Aorta (tissue), 5 donors: ENCODE measurements around the gene NFU1. TPM values are rescaled to one million over a fixed set of nuclear protein-coding genes. Genes with fewer than 3 reads are reported as not detected.
A peak's percentile ranks its signal among the peaks of the same experiment; 100 is the strongest.
"Not testable (repeated sequence)": the region's sequence is repeated elsewhere in the genome, so short reads cannot be mapped to it uniquely, and the experiment has no call there.

ENCODE experiments used
- ATAC-seq: fragments of 200-7000 bp; cut with Tn5 transposase; one replicate; pipeline ENCODE4 v1.9.1; 2022; ENCODE audit warnings: moderate library complexity; ENCODE audit not compliant: low FRiP score
- DNase-seq, 2 donors: peaks; one replicate each; pipeline ENCODE4 v3.0.0-alpha.2; 2020
- H3K27ac ChIP-seq, 2 donors: one replicate each; pipeline ENCODE4 v1.5.1; 2013; ENCODE audit warnings: low read length in 2 of 2, mild to moderate bottlenecking in 2 of 2, moderate library complexity in 2 of 2, control low read depth in 1 of 2, inconsistent platforms in 1 of 2, low read depth in 1 of 2
- H3K27me3 ChIP-seq, 2 donors: one replicate each; pipeline ENCODE4 v1.6.1; 2013; ENCODE audit warnings: control low read depth in 1 of 2, low read length in 1 of 2, mild to moderate bottlenecking in 1 of 2, moderate library complexity in 1 of 2; ENCODE audit not compliant: insufficient read depth in 2 of 2, control insufficient read depth in 1 of 2
- H3K36me3 ChIP-seq, 2 donors: one replicate each; pipeline ENCODE4 v1.6.1; 2013; ENCODE audit warnings: control low read depth in 1 of 2, low read length in 1 of 2, mild to moderate bottlenecking in 1 of 2; ENCODE audit not compliant: insufficient read depth in 2 of 2, control insufficient read depth in 1 of 2
- H3K4me1 ChIP-seq, 2 donors: one replicate each; pipeline ENCODE4 v1.6.1; 2013; ENCODE audit warnings: low read length in 2 of 2, control low read depth in 1 of 2, mild to moderate bottlenecking in 1 of 2, moderate library complexity in 1 of 2; ENCODE audit not compliant: insufficient read depth in 2 of 2, control insufficient read depth in 1 of 2
- H3K4me3 ChIP-seq, 2 donors: one replicate each; pipeline ENCODE4 v1.5.1; 2013; ENCODE audit warnings: low read length in 2 of 2, control low read depth in 1 of 2, mild to moderate bottlenecking in 1 of 2
- H3K9me3 ChIP-seq: one replicate; pipeline ENCODE4 v1.6.1; 2013; ENCODE audit warnings: mild to moderate bottlenecking, low read length; ENCODE audit not compliant: control insufficient read depth
- WGBS, 2 donors: extraction: QIAGEN DNeasy Blood & Tissue Kit; methylation state at CpG; one replicate each; pipeline ENCODE4 v1.1.7; 2013; 5-methylcytosine and 5-hydroxymethylcytosine counted together
- intact Hi-C, 2 donors: fragments of 100-400 bp; cut with DNase I; formaldehyde crosslinking; loops; one replicate each; pipeline versions ENCODE4 v1.14.2 to v1.15.0; 2022
- polyA plus RNA-seq, 2 donors: library from polyadenylated mRNA; stranded (reverse); fragments of 200-250 nt; gene quantifications; one replicate each; pipeline ENCODE4 v1.2.3, GENCODE V29; 2013
- total RNA-seq, 2 donors: library from RNA; stranded (reverse); fragmentation: NEBNext Ultra II Directional; extraction: Animal tissue kit (Norgen Biotek cat#: 25700); gene quantifications; one replicate each; pipeline ENCODE4 v1.2.1, GENCODE V29; 2021
- donor health status: healthy with polysubstance abuse.
- donor health status: Bipolar disorder and iron deficiency.
- donor health status: DM: no; HTN: no; CAD: no.
- donor health status: DM: no; HTN: no; CAD: no.
- donor health status: DM: yes; HTN: yes; CAD: no.

The NFU1 gene
- total and polyA plus RNA-seq, 4 donors, result 39.8 to 101 (median 50.9) TPM

DNA sequence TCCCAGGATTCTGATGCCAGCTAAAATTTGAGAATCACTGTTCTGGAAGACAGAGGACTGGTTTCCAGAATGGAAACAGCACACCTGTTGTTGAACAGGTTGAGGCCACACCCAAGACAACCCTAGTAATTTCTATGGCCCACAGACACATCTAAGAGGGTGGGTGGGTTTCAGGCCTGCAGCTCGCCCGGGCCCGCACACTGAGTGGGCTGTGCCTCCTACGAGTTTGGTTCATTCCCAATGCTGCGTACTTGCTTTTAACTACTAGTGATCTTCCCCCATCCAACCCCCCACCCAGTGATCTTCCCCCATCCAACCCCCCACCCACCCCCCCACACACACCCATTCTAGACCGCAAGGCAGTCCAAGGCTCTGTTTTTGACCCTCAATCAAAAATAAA is 1.3 kb upstream of the NFU1 start:
- H3K27ac ChIP-seq, result peak overlapping the region; percentile 90 to 96
- H3K9me3 ChIP-seq, result no peaks in the 10 kb centered on the region
- WGBS, 2 donors, result 96 to 98% methylated on average over 6 of the region's 6 CpGs
- ATAC-seq (no peak), DNase-seq (no peak)
- H3K27me3 ChIP-seq, result no peaks in the 10 kb centered on the region
- no peaks in the 10 kb centered on the region for H3K36me3 ChIP-seq
- intact Hi-C loops, result loop anchor here (5.0 kb wide), 1 partner anchor 51 kb away; the partner anchor contains the start of gene GFPT1 (in 2 of the 2)
- H3K4me1 ChIP-seq, result peaks cover 0 to 4% of the 10 kb centered on the region in 2 donors
- H3K4me3 ChIP-seq, result no peak overlapping the region

DNA sequence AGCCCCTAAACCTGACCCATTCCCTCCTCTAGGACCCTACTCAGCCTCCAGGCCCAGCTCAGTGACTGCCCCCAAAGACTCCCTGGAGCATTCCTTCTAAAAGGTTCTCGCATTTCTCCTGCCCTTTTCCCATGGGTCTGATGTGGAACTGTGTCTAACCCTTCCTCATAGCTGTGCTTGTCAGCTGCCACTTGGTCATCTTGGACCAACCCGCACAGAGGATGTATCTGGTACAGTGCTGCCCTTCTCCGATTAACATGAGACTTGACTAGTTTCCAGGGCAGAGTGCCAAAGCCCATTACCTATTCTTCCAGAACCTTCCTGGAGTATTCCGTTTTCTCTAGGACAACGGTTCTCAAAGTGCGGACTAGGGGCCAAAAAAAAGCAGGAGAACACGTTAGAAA is 518 bp upstream of the NFU1 start:
- ATAC-seq (peak; percentile 72), DNase-seq (peak in 1 of 2 donors; percentile 68)
- intact Hi-C loops, result loop anchor here (5.0 kb wide), 1 partner anchor 50 kb away; the partner anchor contains the start of gene GFPT1 (in 2 of the 2)
- Histone ChIP-seq H3K4me3 (peak overlapping the region; percentile 27 to 66), H3K9me3 (no peaks in the 10 kb centered on the region), H3K27me3 (no peaks in the 10 kb centered on the region), H3K27ac (peak overlapping the region; percentile 90 to 96), H3K36me3 (no peaks in the 10 kb centered on the region), H3K4me1 (peaks cover 0 to 4% of the 10 kb centered on the region in 2 donors)
- 12 to 13% methylated on average over 7 of the region's 7 CpGs for WGBS, 2 donors

DNA sequence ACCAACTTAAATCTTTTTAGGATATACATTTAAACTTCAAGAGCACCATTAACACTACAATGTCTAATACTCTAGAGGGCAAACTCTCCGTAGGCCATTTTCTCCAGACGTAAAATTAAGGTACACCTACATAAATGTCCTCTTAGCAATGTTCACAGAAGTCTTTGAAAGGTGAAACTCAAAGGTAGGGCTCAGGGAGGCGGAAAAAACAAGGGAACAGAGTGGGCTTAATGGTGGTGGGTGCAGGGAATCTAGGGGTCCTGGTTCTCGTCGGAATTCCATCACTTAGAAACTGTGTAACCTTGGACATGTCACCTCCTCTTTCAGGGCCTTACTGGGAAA is 668 bp downstream of the NFU1 start:
- Histone ChIP-seq H3K9me3 (no peaks in the 10 kb centered on the region), H3K27me3 (no peaks in the 10 kb centered on the region), H3K4me1 (peaks cover 0 to 5% of the 10 kb centered on the region in 2 donors), H3K4me3 (peak overlapping the region; percentile 30 to 66), H3K36me3 (no peaks in the 10 kb centered on the region), H3K27ac (peak overlapping the region; percentile 68 to 81)
- intact Hi-C loops, result loop anchor here (5.0 kb wide), 1 partner anchor 49 kb away; the partner anchor contains the start of gene GFPT1 (in 2 of the 2)
- DNase-seq (no peak), ATAC-seq (no peak)
- 2% methylated on average over 5 of the region's 5 CpGs for WGBS, 2 donors

DNA sequence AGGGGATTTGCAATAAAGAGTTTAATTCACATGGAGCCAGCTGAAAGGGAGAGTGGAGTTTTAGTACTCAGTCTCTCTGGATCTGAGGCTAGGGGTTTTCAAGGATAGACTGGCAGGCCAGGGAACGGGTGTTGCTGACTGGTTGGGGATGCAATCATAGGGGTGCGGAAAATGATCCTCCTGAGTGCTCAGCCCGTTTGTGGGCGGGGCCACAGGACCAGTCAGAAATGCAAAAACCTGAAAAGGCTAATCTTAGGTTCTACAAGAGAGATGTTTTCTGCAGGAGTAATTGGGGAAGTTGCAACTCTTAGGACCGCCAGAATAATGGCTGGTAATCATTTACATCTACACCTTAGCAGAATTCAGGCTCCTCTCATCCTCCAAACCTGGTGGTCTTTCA is 2.5 kb downstream of the NFU1 start:
- intact Hi-C loops, result loop anchor here (5.0 kb wide), 1 partner anchor 47 kb away; the partner anchor contains the start of gene GFPT1 (in 2 of the 2)
- 78 to 81% methylated on average over 5 of the region's 5 CpGs for WGBS, 2 donors

DNA sequence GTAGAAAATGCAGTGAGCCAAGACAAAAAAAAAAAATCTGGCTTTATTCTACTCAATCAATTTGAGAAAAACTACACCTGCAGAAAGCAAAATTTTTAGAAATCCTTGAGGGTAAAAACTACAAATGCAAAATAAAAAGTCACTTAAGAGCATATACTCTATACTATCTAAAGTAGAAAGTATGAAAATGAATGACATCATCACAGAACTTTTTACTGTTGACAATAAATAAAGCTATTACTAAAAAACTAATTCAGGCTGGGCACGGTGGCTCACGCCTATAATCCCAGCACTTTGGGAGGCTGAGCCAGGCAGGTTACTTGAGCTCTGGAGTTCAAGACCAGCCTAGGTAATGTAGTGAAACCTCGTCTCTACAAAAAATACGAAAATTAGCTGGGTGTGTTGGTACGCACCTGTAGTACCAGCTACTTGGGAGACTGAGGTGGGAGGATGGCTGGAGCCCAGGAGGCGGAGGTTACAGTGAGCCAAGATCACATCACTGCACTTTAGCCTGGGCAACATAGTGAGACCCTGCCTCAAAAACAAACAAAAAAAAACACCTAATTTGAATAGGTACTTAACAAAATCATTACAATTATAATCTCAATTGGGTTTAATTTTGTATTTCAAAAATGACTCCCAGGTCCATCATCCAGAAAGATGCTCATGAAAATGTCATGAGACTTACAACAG is 7.6 kb downstream of the NFU1 start:
- DNase-seq, result no peak
- H3K36me3 ChIP-seq, result peaks cover 0 to 2% of the 10 kb centered on the region in 2 donors
- intact Hi-C loops, result no loop called here
- no peak for ATAC-seq
- H3K9me3 ChIP-seq, result no peaks in the 10 kb centered on the region
- peaks cover 0 to 1% of the 10 kb centered on the region in 2 donors for H3K4me1 ChIP-seq
- WGBS, 2 donors, result 75 to 78% methylated on average over 6 of the region's 6 CpGs
- no peak overlapping the region for H3K27ac ChIP-seq
- no peak overlapping the region for H3K4me3 ChIP-seq
- no peaks in the 10 kb centered on the region for H3K27me3 ChIP-seq

More for the DNA sequence above, 2.5 kb downstream of the NFU1 start:
- no peak for DNase-seq
- Histone ChIP-seq H3K4me1 (peaks cover 0 to 4% of the 10 kb centered on the region in 2 donors), H3K4me3 (no peak overlapping the region), H3K27me3 (no peaks in the 10 kb centered on the region), H3K36me3 (no peaks in the 10 kb centered on the region), H3K9me3 (no peaks in the 10 kb centered on the region), H3K27ac (no peak overlapping the region)
- ATAC-seq, result no peak

DNA sequence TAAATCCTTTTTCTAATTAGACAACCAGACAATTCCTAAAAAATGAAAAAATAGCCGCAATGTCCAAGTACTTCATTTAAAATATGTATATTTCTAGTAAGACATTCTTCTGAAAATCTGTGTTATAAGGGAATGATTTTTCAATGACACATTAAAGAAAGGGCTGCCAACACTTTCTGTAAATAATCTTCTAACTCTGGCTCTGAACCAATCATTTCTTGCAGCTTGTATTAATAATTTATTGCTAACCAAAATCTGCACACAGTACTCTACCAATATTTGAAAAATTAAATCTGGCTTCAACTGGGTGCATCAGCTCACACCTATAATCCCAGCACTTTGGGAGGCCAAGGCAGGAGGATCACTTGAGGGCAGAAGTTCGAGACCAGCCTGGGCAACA is 8.3 kb downstream of the NFU1 start:
- 35 to 57% methylated on average over 2 of the region's 2 CpGs for WGBS, 2 donors
- H3K36me3 ChIP-seq, result peaks cover 0 to 2% of the 10 kb centered on the region in 2 donors
- intact Hi-C loops, result no loop called here
- ATAC-seq (no peak), DNase-seq (no peak)
- peaks cover 0 to 1% of the 10 kb centered on the region in 2 donors for H3K4me1 ChIP-seq
- no peak overlapping the region for H3K27ac ChIP-seq
- no peaks in the 10 kb centered on the region for H3K9me3 ChIP-seq
- H3K27me3 ChIP-seq, result no peaks in the 10 kb centered on the region
- H3K4me3 ChIP-seq, result no peak overlapping the region

DNA sequence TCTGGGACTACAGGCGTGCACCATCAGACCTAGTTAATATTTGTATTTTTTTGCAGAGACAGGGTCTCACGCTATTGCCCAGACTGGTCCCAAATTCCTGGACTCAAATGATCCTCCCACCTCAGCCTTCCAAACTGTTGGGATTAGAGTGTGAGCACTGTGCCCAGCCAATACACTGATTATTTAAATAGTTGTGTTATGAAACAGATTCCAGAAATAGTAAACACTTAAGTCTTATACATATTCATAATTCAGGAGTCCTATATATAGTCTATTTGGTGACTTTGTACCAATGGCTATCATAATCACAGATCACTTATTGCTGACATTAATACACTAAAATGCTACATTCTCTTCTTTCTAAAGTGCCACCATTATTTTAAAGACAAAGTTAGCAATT is 12.8 kb downstream of the NFU1 start:
- no peaks in the 10 kb centered on the region for H3K4me1 ChIP-seq
- no peak for ATAC-seq
- H3K9me3 ChIP-seq, result no peaks in the 10 kb centered on the region
- WGBS, 2 donors, result 78 to 91% methylated on average over 2 of the region's 2 CpGs
- H3K36me3 ChIP-seq, result peaks cover 0 to 2% of the 10 kb centered on the region in 2 donors
- no peaks in the 10 kb centered on the region for H3K27me3 ChIP-seq
- no peak overlapping the region for H3K4me3 ChIP-seq
- intact Hi-C loops, result no loop called here
- no peak for DNase-seq
- no peak overlapping the region for H3K27ac ChIP-seq

DNA sequence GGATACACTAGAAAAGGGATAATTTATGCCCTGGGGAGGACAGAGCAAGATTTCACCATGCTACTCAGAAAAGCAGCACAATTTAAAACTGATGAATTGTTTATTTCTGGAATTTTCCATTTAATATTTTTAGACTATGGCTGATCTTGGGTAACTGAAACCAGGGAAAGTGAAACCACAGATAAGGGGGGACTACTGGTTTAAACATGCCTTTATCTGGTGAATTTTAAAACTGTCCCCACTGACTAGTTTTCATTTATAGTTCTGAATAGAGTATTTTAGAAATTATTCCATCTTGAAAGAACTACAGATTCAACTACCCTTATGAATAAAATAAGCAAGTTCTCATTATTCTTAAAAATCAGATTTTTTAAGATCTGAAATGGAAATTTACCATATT is 15.0 kb downstream of the NFU1 start:
- intact Hi-C loops, result no loop called here
- Histone ChIP-seq H3K27me3 (no peaks in the 10 kb centered on the region), H3K4me3 (no peak overlapping the region), H3K36me3 (no peaks in the 10 kb centered on the region), H3K9me3 (no peaks in the 10 kb centered on the region), H3K4me1 (no peaks in the 10 kb centered on the region), H3K27ac (no peak overlapping the region)
- no peak for DNase-seq
- ATAC-seq, result no peak

DNA sequence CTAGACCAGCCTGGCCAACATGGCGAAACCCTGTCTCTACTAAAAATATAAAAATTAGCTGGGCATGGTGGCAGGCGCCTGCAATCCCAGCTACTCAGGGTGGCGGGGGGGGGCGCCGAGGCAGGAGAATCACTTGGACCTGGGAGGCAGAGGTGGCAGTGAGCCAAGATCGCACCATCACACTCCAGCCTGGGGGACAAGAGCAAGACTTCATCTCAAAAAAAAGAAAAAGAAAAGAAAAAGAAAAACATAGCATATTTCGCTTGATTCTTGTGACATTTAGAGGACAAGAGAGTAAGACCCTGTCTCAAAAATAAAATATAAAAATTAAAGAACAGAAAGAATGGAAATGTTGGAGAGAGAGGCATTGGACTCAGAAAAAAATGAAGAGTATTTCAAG is 18.1 kb downstream of the NFU1 start:
- ATAC-seq, H3K9me3 ChIP-seq, DNase-seq, H3K36me3 ChIP-seq, H3K4me1 ChIP-seq, H3K27ac ChIP-seq, H3K4me3 ChIP-seq, intact Hi-C loops, H3K27me3 ChIP-seq: not testable (repeated sequence)
- 76 to 82% methylated on average over 7 of the region's 7 CpGs for WGBS, 2 donors
